Left hindlimb (tissue), 1 donor: ENCODE measurements around the gene KPRP.

Source experiments
- DNase-seq: peaks from one replicate; pipeline ENCODE4 v3.0.0-alpha.2; 2018

The KPRP gene

GRCh38 chr1:152774875-152775274 is 17.1 kb downstream of the KPRP start, which contains the start of gene LCE1F:
LCE1F (plus strand) TSS chr1:152775140; CDS start chr1:152776372, 1,232 bp downstream.
- no peak for DNase-seq

DNA sequence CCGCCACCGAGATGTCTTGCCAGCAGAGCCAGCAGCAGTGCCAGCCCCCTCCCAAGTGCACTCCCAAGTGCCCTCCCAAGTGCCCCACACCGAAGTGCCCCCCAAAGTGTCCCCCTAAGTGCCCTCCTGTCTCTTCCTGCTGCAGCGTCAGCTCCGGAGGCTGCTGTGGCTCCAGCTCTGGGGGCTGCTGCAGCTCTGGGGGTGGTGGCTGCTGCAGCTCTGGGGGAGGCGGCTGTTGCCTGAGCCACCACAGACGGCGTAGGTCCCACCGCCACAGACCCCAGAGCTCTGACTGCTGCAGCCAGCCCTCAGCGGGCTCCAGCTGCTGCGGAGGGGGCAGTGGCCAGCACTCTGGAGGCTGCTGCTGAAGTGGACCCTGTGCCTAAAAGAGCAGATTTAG is 18.5 kb downstream of the KPRP start:
- no peak for DNase-seq

DNA sequence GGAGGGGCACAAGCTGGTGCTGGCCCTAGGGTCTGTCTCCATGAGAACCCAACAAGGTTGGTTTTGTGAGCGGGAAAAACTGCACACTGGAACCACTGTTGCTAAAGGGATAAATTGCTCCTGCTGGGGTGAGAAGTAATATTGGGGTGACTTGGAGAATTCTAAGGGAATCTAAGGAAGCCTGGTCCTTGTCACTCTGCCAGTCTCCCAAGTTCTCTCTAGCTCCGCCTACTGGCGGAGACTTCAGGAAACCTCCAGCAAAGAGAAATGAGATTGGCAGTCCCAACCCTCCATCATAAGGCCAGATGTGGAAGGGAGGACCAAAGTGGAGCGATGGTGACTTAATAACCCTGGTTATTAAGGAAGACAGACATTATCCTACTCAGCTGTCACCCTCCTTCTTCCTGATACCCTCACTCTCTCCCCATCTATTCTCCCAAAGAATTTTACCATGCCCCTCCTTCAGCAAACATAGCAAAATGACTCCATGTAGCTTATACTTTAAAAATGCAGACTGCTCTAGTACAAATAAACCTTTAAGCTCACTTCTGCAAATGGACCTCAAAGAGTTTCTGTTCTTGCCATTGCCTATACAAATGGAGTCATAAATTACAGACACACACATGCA is 19.8 kb downstream of the KPRP start:
- DNase-seq: no peak

DNA sequence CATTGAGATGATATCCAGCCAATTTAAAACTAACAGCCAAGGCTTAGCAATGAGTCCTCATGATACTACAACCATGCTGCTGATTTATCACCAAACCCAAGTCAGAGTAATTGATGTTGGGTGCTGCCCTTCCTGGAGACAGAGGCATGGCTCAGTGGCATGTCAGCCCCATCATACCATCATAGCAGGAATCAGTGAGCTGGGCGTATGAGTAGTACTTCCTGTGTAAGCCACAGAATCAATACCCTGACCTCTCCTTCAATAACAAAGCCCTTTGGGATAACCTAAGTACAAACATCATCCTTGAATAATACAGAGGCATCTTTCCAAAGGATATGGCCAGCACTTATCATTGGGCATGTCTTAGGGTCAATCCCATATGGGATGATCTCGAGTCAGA is 25.3 kb downstream of the KPRP start:
- no peak for DNase-seq

DNA sequence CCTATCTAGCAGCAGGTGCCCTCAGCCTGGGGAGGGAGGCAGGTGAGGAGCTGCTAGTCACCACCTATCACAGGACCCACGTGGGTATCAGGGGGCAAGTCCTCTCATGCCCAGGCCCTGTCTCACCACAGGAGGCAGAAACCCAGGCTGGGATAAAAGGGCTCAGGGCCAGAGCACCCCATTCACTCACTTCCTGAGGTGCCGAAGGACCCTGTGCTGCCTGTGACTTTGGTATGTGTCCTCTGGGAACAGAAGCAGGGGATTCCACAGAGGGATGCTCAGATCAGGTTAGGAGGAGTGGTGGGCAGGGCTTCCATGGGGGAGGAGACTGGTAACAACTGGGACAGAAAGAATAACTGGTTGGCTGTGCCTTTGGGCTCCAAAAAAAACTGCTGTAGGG is 28.3 kb downstream of the KPRP start, which contains the start of gene LCE1E:
LCE1E (plus strand) TSS at position 181 of the 400 bp plus-strand sequence. CDS start 1,043 bp downstream, outside the sequence.
- DNase-seq: no peak

GRCh38 chr1:152795686-152796085 is 37.9 kb downstream of the KPRP start:
- DNase-seq: no peak

DNA sequence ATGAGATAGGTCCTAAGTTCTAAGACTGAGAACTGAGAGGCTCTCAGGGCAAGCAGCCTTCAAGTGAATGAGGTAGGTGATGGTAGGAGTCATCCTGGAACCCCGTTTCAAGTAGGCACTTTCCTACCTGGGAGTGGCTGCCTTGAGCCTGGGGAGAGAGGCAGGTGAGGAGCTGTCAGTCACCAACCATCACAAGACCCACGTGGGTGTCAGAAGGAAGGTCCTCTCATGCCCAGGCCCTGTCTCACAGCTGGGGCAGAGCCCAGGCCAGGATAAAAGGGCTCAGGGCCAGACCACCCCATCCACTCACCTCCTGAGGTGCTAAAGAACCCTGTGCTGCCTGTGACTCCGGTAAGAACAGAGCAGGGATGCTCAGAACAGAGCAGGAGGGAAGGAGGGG is 38.6 kb downstream of the KPRP start, which contains the start of gene LCE1D:
LCE1D (plus strand) TSS at position 301 of the 400 bp plus-strand sequence. CDS start 1,074 bp downstream, outside the sequence.
- DNase-seq: no peak

DNA sequence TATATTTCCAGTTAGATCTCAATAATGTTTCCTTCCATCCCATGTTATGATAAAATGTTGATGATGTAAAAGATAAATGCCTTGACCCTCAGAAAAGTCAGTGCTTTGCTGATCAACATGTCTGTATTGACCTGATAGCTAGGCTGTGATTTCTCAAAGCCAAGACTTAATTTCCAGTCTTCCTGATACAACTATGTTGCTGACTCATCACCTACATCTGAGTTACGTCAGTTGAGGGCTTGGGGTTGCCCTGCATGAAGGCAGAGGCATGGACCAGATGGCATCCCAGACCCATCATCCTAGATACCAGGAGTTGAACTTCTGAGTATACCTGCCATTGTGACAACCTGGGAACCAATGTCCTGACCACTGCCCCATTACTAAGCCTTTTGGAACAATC is 43.5 kb downstream of the KPRP start:
- DNase-seq: no peak

DNA sequence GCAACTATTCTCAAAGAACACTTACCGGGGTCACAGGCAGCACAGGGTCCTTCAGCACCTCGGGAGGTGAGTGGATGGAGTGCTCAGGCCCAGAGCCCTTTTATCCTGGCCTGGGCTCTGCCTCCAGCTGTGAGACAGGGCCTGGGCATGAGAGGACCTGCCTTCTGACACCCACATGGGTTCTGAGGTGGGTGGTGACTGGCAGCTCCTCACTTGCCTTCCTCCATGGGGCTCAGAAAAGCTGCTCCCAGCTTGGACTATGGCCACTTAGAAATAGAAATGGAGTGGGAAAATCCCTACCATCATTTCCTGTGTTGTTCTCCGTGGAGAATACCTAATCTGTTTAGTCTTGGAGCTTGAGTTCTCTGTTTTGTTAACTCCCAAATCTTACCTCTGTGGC is 48.8 kb downstream of the KPRP start, which contains the start of gene LCE1C:
LCE1C (minus strand) TSS at position 76 of the 400 bp plus-strand sequence. CDS start 1,173 bp downstream, outside the sequence.
- no peak for DNase-seq

DNA sequence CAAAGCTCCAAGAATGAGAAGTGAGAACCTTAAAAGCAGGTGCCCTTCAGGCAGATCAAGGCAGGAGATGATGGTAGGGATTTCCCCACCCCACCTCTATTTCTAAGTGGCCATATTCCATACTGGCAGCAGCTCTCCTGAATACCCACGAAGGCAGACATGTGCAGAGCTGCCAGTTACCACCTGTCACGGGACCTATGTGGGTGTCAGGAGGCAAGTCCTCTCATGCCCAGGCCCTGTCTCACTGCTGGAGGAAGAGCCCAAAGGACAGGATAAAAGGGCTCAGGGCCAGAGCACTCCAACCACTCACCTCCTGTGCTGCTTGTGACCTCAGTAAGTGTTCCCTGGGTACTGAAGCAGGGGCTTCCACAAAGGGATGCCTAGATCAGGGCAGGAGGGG is 53.2 kb downstream of the KPRP start:
- no peak for DNase-seq
